ENCODE results near the gene ISG15. TPM values are rescaled to one million over a fixed set of nuclear protein-coding genes. Genes with fewer than 3 reads are reported as not detected.
A peak's percentile ranks its signal among the peaks of the same experiment; 100 is the strongest.
"Not testable (repeated sequence)": the region's sequence is repeated elsewhere in the genome, so short reads cannot be mapped to it uniquely, and the experiment has no call there.

ISG15 gene
- total RNA-seq, 2 experiments from 2014 or later: 432 to 986 TPM

DNA sequence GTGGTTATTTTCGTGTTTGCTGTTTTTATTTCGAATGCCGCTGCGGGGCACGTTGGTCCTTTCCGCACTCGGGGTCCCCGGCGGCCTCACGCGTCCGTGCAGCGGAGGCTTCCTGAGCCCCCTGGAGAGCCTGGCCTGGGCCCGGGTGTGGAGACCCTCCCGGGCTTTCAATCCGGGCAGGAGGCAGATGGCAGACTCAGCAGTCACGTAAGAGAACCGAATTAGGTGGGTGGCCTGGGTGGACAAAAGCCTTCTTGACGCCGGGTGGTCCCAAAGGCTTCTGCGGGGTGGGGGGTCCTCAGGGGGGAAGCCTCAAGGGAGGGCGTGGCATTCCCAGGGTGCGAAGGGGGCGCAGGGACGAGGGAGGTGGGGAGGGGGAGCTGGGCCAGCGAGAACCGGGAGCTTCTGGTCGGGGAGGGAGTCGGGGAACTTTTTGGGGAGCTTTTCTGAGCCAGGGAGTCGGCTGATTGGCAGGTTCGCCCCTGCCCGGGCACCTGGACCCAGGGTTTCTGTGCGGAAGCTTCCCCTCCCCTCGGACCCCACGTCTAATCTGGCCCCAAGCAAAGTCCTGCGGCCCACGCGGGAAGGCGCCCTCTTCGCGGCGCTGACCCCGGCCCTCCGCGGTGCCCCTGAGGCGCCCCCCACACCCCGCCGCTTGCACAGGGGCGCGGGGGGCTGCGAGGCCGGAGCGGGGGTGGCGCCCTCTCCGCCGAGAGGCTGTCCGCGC lies 12.1 kb upstream of the ISG15 start:
- DNase-seq: no peak
- CTCF ChIA-PET: interaction anchor here (0.7 to 8.7 kb wide), 15 partner anchors 9 to 250 kb away, joined by 3 to 73 read pairs (median 7); partner anchors contain the start of genes ISG15, PERM1 and PLEKHN1
- Mint-ChIP-seq H3K27ac (peak overlapping the region; percentile 75), H3K9me3 (ENCODE audit: low read depth) (no peaks in the 10 kb centered on the region), H3K4me3 (peak overlapping the region; percentile 54), H3K27me3 (peaks cover 43% of the 10 kb centered on the region), H3K36me3 (peaks cover 1% of the 10 kb centered on the region), H3K4me1 (peaks cover 23% of the 10 kb centered on the region)
- ATAC-seq: no peak

DNA sequence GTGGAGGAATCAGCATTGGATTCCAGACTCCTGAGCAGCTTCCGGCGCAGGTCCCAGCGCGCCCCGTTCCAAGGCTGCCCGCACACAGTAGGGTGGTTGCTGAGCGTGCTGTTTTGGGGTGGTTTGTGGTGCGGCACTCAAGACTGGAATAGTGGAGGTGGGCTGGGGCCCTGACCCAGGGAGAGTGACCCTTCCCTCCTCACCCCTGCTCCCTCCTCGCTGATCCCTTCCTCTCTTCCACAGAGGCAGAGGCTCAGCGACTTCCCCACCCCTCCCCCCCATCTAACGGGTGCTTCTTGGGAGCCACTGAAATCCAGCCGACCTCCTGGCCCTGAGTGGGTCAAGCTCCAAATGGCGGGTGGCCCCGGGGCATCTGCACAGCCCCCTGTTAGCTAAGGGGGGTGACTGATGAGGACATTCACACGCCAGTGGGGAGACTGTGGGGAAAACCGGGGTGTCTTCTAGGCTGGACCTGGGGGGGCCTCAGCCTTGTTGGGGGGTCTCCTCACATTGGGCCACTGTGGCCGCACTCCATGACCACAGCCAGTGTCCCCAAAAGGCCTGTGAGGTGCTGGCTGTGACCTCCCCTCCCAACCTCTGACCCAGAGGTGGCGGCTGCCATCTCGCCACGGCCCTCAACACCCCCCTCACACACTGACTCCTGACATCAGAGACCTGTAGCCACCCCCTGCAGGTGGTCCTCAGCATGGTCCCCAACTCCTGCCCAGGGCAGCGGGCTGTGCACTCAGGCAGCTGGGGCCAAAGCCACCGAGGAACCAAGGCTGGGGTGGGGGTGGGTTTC lies 9.5 kb upstream of the ISG15 start:
- CTCF ChIA-PET: interaction anchor here (1.6 to 8.7 kb wide), 4 partner anchors 10 to 60 kb away, joined by 6 to 73 read pairs (median 16); partner anchors contain the start of genes ISG15 and PERM1
- ATAC-seq (no peak), DNase-seq (no peak)
- Mint-ChIP-seq H3K27ac (no peak overlapping the region), H3K4me1 (peaks cover 23% of the 10 kb centered on the region), H3K4me3 (no peak overlapping the region), H3K9me3 (ENCODE audit: low read depth) (no peaks in the 10 kb centered on the region), H3K27me3 (peaks cover 46% of the 10 kb centered on the region), H3K36me3 (peaks cover 1% of the 10 kb centered on the region)

DNA sequence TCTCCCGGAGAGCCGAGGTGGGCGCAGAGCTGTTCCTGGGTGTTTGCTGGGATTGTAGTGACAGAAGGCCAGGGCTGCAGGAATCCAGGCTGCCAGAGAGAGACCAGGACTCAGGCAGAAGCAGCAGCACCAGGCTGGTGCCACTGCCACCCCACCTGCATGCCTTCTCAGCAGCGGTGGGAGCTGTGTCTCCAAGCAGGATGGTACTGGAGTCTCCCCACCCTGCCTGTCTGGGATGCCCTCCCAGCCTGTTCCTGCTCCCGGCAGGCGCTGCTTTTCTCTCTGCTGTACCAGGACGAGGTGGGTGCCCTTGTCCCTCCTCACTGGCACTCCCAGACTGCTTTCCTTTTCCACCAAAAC lies 8.9 kb upstream of the ISG15 start:
- H3K9me3 Mint-ChIP-seq (ENCODE audit: low read depth): no peaks in the 10 kb centered on the region
- peaks cover 5% of the 10 kb centered on the region for H3K36me3 Mint-ChIP-seq
- H3K27me3 Mint-ChIP-seq: peaks cover 51% of the 10 kb centered on the region
- CTCF ChIA-PET: interaction anchor here (0.6 to 8.7 kb wide), 4 partner anchors 9 to 63 kb away, joined by 3 to 73 read pairs (median 11); partner anchors contain the start of genes ISG15 and PERM1
- ATAC-seq: no peak
- H3K4me3 Mint-ChIP-seq: no peak overlapping the region
- peaks cover 27% of the 10 kb centered on the region for H3K4me1 Mint-ChIP-seq
- DNase-seq: no peak
- H3K27ac Mint-ChIP-seq: no peak overlapping the region

DNA sequence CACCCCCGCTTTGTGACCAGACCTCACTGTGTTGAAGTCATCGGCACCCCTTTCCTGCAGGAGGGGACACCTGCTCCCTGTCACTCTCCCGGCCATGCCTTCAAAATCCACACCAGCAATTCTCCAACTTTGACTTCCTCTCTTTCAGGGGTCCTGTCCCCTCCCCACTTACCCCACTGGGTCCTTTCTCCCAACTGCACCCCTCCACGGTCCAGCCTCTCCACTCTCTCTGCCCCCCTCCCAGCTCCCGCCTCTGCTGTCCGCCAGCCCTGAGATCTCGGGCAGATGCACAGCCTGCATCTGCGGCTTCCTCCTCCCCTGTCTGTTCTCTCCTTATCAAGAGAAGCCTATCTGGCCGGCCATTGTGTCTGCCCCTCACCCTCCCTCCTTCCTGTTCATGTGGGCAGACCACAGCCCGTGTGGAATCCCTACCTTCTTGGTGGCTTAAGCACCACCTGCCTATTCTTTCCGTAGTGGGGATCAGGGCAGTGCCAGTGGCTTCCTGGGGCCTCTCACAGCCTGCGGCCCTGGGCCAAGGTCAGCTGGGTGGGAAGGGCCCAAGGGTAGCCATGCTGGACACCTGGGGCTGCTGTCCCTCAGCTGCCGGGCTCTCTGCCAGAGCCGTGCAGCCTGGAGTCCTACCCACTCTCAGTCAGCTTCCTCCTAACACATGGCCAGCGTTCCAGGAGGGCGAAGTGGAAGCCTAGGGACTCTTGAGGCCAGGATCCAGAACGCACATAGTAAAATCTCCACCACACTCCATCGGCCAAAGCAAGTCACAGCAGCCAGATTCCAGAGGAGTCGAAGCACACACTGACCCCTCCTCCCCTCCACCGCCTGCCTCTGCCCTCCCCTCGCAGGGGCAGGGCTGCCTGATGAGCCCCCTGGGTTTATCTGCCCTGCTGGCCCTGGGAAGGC lies 8.3 kb upstream of the ISG15 start:
- CTCF ChIA-PET: interaction anchor here (0.6 to 8.7 kb wide), 4 partner anchors 8 to 63 kb away, joined by 3 to 73 read pairs (median 11); partner anchors contain the start of genes ISG15 and PERM1
- Mint-ChIP-seq H3K36me3 (peaks cover 5% of the 10 kb centered on the region), H3K9me3 (ENCODE audit: low read depth) (no peaks in the 10 kb centered on the region), H3K4me1 (peaks cover 27% of the 10 kb centered on the region), H3K27ac (peak overlapping the region; percentile 30), H3K27me3 (peaks cover 49% of the 10 kb centered on the region), H3K4me3 (peak overlapping the region; percentile 38)
- peak; percentile 73 for DNase-seq
- peak; percentile 37 for ATAC-seq

DNA sequence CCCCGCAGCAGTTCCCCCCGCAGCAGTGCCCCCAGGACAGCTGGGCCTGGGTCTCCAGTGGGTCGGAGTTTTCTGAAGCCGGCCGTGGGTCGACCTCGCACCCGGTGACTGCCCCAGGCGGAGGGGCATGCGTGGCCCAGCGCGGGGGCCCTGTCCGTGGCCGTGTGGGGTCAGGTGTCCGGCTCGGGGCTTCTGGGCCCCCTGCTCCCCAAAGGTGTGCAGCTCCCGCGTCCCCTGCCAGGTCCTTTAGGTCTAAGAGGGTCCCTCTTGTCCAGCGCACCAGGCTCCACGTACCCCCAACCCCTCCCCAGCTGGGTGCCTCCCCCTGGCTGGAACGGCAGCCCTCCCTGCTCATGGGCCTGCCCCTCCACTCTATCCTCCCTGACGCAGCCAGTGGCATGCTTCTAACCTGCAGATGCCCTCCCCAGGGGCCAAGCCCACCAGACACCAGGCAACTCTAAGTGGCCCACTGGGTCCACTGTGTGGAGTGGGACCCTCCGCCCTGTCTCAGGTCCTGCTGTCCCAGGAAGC lies 7.5 kb upstream of the ISG15 start:
- CTCF ChIA-PET: interaction anchor here (1.6 to 3.3 kb wide), 2 partner anchors 8 to 58 kb away, joined by 6 to 16 read pairs; partner anchors contain the start of gene ISG15
- H3K9me3 Mint-ChIP-seq (ENCODE audit: low read depth): no peaks in the 10 kb centered on the region

DNA sequence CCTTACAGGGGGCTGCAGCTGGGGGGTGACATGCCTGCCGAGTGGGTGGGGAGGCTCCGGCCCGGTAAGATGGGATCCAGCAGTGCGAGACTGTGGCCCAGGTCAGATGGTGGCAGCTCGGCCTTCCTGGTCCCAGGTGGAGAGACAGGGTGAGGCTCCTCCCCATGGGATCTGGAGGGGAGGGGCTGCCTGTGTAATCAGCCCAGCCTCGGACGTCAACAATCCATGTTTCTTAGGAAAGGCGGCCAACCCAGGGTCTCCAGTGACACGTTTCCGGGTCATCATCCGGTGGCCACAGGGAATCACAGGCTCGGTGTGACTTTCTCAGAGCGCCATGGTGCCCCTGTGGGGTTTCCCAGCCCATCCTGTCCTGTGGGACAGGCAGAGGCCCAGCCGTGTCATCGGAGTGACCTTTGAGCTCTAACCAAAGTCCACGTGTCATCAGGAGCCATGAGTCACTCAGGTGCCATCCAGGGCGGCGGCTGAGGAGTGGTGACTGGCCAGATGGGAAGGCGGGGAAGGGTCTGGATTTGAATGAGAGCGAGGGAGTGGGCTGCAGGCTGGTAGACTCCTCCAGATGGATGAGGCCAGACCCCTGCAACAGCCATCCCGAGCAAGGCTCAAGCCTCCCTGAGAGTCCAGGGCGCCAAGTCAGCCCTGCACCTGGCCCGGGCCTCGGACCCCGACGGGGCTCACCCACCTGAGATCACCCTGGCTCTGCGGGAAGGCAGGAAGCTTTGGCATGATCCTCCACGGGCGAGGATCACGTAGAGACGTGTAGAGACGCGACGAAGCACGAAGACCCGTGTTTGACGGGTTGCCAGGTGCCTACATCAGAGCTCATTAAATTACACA lies 6.8 kb upstream of the ISG15 start:
- ATAC-seq (no peak), DNase-seq (peak; percentile 40)
- H3K9me3 Mint-ChIP-seq (ENCODE audit: low read depth): peaks cover under 1% of the 10 kb centered on the region
- H3K27me3 Mint-ChIP-seq: peaks cover 42% of the 10 kb centered on the region
- no peak overlapping the region for H3K27ac Mint-ChIP-seq
- peaks cover 24% of the 10 kb centered on the region for H3K4me1 Mint-ChIP-seq
- no peak overlapping the region for H3K4me3 Mint-ChIP-seq
- peaks cover 7% of the 10 kb centered on the region for H3K36me3 Mint-ChIP-seq
- CTCF ChIA-PET: interaction anchor here (3.3 kb wide), 1 partner anchor 7 kb away, joined by 16 read pairs; the partner anchor contains the start of gene ISG15

More for the DNA sequence above, 7.5 kb upstream of the ISG15 start:
- no peak for ATAC-seq
- peaks cover 47% of the 10 kb centered on the region for H3K27me3 Mint-ChIP-seq
- H3K4me1 Mint-ChIP-seq: peaks cover 24% of the 10 kb centered on the region
- no peak overlapping the region for H3K27ac Mint-ChIP-seq
- H3K36me3 Mint-ChIP-seq: peaks cover 4% of the 10 kb centered on the region
- no peak for DNase-seq
- H3K4me3 Mint-ChIP-seq: no peak overlapping the region

DNA sequence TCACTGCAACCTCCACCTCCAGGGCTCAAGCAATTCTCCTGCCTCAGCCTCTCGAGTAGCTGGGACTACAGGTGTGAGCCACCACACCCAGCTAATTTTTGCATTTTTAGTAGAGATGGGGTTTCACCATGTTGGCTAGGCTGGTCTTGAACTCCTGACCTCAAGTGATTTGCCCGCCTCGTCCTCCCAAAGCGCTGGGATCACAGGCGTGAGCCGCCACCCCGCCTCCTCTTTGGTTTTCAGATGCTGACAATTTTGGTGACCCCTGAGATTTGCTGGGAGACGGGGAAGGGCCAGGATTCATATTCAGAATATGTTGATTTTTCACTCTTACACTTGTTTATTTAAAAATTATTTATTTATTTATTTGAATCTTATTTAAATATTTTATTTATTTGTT lies 3.2 kb upstream of the ISG15 start:
- ATAC-seq; H3K9me3 Mint-ChIP-seq (ENCODE audit: low read depth); H3K4me3 Mint-ChIP-seq; H3K27ac Mint-ChIP-seq; DNase-seq: not testable (repeated sequence)
- CTCF ChIA-PET: interaction anchor here (0.9 to 2.3 kb wide), 4 partner anchors 8 to 53 kb away, joined by 3 to 5 read pairs (median 4); no protein-coding TSS in a partner anchor
- H3K27me3 Mint-ChIP-seq: peaks cover 23% of the 10 kb centered on the region
- peaks cover 33% of the 10 kb centered on the region for H3K4me1 Mint-ChIP-seq
- H3K36me3 Mint-ChIP-seq: peaks cover 29% of the 10 kb centered on the region

DNA sequence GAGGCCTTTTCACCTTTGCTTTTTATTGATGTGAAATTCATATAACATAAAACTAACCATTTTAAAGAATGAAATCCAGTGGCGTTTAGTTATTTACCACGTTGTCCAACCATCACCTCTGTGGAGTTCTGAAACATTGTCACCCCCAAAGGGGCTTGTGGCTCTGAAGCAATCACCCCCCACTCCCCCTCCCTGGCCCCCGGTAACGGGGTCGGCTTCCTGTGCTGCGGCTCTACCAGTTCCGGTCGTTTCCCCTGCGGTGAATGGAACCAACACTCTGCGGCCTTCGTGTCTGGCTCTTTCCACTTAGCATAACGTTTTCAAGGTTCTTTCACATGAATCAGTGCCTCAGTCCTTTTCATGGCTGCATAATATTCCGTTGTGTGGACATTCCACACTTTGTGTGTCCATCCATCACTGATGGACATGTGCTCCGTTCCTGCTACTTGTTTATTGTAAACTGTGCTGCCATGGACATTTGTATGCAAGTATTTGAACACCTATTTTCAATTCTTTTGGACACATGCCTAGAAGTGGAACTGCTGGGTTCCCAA lies 1.8 kb upstream of the ISG15 start:
- Mint-ChIP-seq H3K4me1 (peaks cover 29% of the 10 kb centered on the region), H3K27ac (peak overlapping the region; percentile 43), H3K4me3 (no peak overlapping the region), H3K36me3 (peaks cover 33% of the 10 kb centered on the region), H3K9me3 (ENCODE audit: low read depth) (peaks cover 3% of the 10 kb centered on the region), H3K27me3 (peaks cover 20% of the 10 kb centered on the region)
- ATAC-seq (no peak), DNase-seq (no peak)
- CTCF ChIA-PET: interaction anchor here (2.3 to 3.5 kb wide), 2 partner anchors 10 to 21 kb away, joined by 5 to 20 read pairs; no protein-coding TSS in a partner anchor

DNA sequence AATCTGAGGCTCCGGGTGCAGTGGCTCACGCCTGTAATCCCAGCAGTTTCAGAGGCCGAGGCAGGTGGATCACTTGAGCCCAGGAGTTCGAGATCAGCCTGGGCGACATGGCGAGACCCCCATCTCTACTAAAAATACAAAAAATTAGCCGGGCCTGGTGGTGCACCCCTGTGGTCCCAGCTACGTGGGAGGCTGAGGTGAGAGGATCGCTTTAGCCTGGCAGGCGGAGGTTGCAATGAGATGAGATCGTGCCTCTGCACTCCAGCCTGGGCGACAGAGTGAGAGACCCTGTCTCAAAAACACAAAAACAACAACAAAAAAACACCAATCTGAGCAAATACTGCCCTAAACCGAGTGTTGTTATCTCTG lies 577 bp upstream of the ISG15 start:
- DNase-seq; H3K9me3 Mint-ChIP-seq (ENCODE audit: low read depth): not testable (repeated sequence)
- H3K27me3 Mint-ChIP-seq: peaks cover 14% of the 10 kb centered on the region
- peak overlapping the region; percentile 99 for H3K4me3 Mint-ChIP-seq
- CTCF ChIA-PET: interaction anchor here (1.3 to 4.1 kb wide), 8 partner anchors 8 to 108 kb away, joined by 3 to 33 read pairs (median 12); no protein-coding TSS in a partner anchor
- peak; percentile 8 for ATAC-seq
- peak overlapping the region; percentile 95 for H3K27ac Mint-ChIP-seq
- peaks cover 35% of the 10 kb centered on the region for H3K4me1 Mint-ChIP-seq
- peaks cover 42% of the 10 kb centered on the region for H3K36me3 Mint-ChIP-seq

DNA sequence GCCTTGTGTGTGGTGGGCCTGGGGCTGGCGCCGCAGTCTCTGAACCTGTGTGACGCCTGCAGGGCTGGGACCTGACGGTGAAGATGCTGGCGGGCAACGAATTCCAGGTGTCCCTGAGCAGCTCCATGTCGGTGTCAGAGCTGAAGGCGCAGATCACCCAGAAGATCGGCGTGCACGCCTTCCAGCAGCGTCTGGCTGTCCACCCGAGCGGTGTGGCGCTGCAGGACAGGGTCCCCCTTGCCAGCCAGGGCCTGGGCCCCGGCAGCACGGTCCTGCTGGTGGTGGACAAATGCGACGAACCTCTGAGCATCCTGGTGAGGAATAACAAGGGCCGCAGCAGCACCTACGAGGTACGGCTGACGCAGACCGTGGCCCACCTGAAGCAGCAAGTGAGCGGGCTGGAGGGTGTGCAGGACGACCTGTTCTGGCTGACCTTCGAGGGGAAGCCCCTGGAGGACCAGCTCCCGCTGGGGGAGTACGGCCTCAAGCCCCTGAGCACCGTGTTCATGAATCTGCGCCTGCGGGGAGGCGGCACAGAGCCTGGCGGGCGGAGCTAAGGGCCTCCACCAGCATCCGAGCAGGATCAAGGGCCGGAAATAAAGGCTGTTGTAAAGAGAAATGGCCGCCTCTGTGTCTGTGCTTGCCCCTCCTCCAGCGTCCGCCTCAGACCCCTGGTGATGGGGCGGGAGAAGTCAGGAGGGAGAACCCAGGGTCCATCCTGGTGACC lies 788 bp downstream of the ISG15 start:
- H3K27ac Mint-ChIP-seq: peak overlapping the region; percentile 95
- CTCF ChIA-PET: interaction anchor here (1.1 to 4.1 kb wide), 13 partner anchors 7 to 293 kb away, joined by 3 to 33 read pairs (median 6); partner anchors contain the start of gene C1orf159
- peaks cover 40% of the 10 kb centered on the region for H3K36me3 Mint-ChIP-seq
- H3K4me1 Mint-ChIP-seq: peaks cover 36% of the 10 kb centered on the region
- H3K9me3 Mint-ChIP-seq (ENCODE audit: low read depth): peaks cover 3% of the 10 kb centered on the region
- ATAC-seq: peak; percentile 21
- DNase-seq: peak; percentile 68
- peak overlapping the region; percentile 99 for H3K4me3 Mint-ChIP-seq
- peaks cover 5% of the 10 kb centered on the region for H3K27me3 Mint-ChIP-seq

All from activated CD8-positive, alpha-beta memory T cell treated with anti-CD3 and anti-CD28 coated beads, Interleukin-2, amount 10 ng/mL, durations not matched to agents 7 days and 5 days (primary cell).